ENCODE results near the gene FUT2. TPM values are rescaled to one million over a fixed set of nuclear protein-coding genes. Genes with fewer than 3 reads are reported as not detected.

FUT2 gene
- total and polyA plus RNA-seq, 10 of the 15 experiments (the other 5 are each of a cell fraction or from before 2014, with no cell fraction given), result 0.02 to 0.13 (median 0.07) TPM; not detected in 7

DNA sequence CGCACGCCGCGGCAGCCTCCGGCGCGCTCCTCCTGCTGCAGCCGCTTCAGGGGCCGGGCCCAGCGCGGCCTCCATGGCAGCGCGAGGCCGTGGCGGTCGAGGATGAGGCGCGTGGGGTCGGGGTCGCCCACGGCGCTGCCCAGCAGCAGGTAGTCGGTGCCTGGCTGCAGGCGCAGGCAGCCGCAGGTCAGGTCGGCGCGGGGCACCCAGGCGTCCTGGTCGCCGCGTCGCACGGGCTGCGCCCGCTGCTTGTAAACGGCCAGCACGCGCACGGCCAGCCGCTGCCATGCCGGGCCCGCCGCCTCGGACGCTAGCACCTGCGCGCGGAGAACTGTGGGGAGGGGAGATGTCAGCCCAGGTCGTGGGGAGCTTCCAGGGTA, 34.1 kb upstream of the FUT2 start:
- no TSS peak for BruUV-seq (replicated peaks)
- no peak for FAIRE-seq

More for the DNA sequence above, 34.1 kb upstream of the FUT2 start:
- H4K20me1 ChIP-seq (ENCODE audit: control insufficient read depth, insufficient read depth), result no peaks in the 10 kb centered on the region
- no peak overlapping the region; the same call in 1 of the 2 replicates for H2AFZ ChIP-seq (ENCODE audit: control insufficient read depth, low read depth, low read length)
- CTCF ChIA-PET, result interaction anchor here (1.0 to 3.6 kb wide), 2 partner anchors 13 to 53 kb away, joined by 3 to 20 read pairs; no protein-coding TSS in a partner anchor
- no peaks in the 10 kb centered on the region; the same call in 2 of the 3 replicates for H3K9me3 ChIP-seq (replicated peaks; ENCODE audit: control insufficient read depth, insufficient read depth, low read length)
- RAD21 ChIA-PET (ENCODE audit: unreplicated experiment), result interaction anchor here (0.9 kb wide), 1 partner anchor 16 kb away, joined by 4 read pairs; the partner anchor contains the start of gene CA11
- POLR2A ChIA-PET, result interaction anchor here (0.7 kb wide), 1 partner anchor 17 kb away, joined by 3 read pairs; no protein-coding TSS in a partner anchor
- H3K9ac ChIP-seq (ENCODE audit: control insufficient read depth, insufficient read depth, low read length), result no peak overlapping the region
- no peak overlapping the region for H3K27ac ChIP-seq (ENCODE audit: control insufficient read depth, insufficient read depth)
- no peak overlapping the region for H3K4me2 ChIP-seq (ENCODE audit: control insufficient read depth, insufficient read depth)
- H3K4me3 ChIP-seq, result no peak overlapping the region
- TF ChIP-seq, protein P1, sequence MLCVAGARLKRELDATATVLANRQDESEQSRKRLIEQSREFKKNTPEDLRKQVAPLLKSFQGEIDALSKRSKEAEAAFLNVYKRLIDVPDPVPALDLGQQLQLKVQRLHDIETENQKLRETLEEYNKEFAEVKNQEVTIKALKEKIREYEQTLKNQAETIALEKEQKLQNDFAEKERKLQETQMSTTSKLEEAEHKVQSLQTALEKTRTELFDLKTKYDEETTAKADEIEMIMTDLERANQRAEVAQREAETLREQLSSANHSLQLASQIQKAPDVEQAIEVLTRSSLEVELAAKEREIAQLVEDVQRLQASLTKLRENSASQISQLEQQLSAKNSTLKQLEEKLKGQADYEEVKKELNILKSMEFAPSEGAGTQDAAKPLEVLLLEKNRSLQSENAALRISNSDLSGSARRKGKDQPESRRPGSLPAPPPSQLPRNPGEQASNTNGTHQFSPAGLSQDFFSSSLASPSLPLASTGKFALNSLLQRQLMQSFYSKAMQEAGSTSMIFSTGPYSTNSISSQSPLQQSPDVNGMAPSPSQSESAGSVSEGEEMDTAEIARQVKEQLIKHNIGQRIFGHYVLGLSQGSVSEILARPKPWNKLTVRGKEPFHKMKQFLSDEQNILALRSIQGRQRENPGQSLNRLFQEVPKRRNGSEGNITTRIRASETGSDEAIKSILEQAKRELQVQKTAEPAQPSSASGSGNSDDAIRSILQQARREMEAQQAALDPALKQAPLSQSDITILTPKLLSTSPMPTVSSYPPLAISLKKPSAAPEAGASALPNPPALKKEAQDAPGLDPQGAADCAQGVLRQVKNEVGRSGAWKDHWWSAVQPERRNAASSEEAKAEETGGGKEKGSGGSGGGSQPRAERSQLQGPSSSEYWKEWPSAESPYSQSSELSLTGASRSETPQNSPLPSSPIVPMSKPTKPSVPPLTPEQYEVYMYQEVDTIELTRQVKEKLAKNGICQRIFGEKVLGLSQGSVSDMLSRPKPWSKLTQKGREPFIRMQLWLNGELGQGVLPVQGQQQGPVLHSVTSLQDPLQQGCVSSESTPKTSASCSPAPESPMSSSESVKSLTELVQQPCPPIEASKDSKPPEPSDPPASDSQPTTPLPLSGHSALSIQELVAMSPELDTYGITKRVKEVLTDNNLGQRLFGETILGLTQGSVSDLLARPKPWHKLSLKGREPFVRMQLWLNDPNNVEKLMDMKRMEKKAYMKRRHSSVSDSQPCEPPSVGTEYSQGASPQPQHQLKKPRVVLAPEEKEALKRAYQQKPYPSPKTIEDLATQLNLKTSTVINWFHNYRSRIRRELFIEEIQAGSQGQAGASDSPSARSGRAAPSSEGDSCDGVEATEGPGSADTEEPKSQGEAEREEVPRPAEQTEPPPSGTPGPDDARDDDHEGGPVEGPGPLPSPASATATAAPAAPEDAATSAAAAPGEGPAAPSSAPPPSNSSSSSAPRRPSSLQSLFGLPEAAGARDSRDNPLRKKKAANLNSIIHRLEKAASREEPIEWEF (IDR thresholded peaks at IDR 0.05; ENCODE audit: insufficient replicate concordance, low read depth, low read length), result no peak
- H3K79me2 ChIP-seq (ENCODE audit: control insufficient read depth, insufficient read depth, low read length), result no peaks in the 10 kb centered on the region
- H3K27me3 ChIP-seq (replicated peaks in 1 of 2; ENCODE audit: control insufficient read depth in 2 of 2, insufficient read depth in 2 of 2, low read length in 1 of 2), result no peaks in the 10 kb centered on the region
- no peaks in the 10 kb centered on the region for H3K36me3 ChIP-seq (ENCODE audit: control insufficient read depth in 2 of 2, insufficient read depth in 2 of 2, low read length in 1 of 2)
- ATAC-seq (no peak), DNase-seq (ENCODE audit: low read depth, low spot score) (no peak)
- WGBS (ENCODE audit: insufficient coverage, insufficient replicate concordance, low lambda C conversion rate, missing lambda C conversion rate), result 90% methylated on average over 22 of the region's 50 CpGs
- intact Hi-C loops (cut with micrococcal nuclease; ENCODE audit: unreplicated experiment) (loop anchor here (5.0 kb wide), 1 partner anchor 121 kb away; no protein-coding TSS in a partner anchor), in situ Hi-C loops (cut with MboI) (no loop called here)
- peaks cover 9% of the 10 kb centered on the region for H3K4me1 ChIP-seq (ENCODE audit: control insufficient read depth, insufficient read depth, low read length)
- SMC1A ChIA-PET (ENCODE audit: uncharacterized antibody, unreplicated experiment), result no interaction called here

All from GM12878 (cell line).